OCI-LY3 (cell line): ENCODE data around the gene UGT1A3.

Source experiments
- H2AFZ ChIP-seq: fragments of 200-600, 300-600 bp; shearing (Covaris generic); 2 replicates; pipeline ENCODE4 v1.6.0; 2014; ENCODE audit warnings: antibody characterized with exemption, low read depth, low read length
- H3K27ac ChIP-seq: fragments of 200-600, 300-600 bp; sonication (generic); 2 replicates; pipeline ENCODE4 v1.5.1; 2014; ENCODE audit warnings: mild to moderate bottlenecking, low read length, moderate library complexity, mixed read lengths
- H3K27me3 ChIP-seq: fragments of 200-600, 300-600 bp; sonication (generic); 2 replicates; pipeline ENCODE4 v1.6.1; 2014; ENCODE audit warnings: low read depth, low read length, mixed read lengths
- H3K36me3 ChIP-seq: fragments of 200-600, 300-600 bp; sonication (generic); replicated peaks from 2 replicates; pipeline ENCODE3; 2014; ENCODE audit warnings: low read depth, low read length, mixed read lengths
- H3K4me1 ChIP-seq: fragments of 300-600, 200-600 bp; sonication (generic); 2 replicates; pipeline ENCODE4 v1.6.1; 2014; ENCODE audit warnings: low read length, mixed read lengths
- H3K4me2 ChIP-seq: fragments of 200-600, 300-600 bp; sonication (generic); 2 replicates; pipeline ENCODE4 v1.6.1; 2014; ENCODE audit warnings: low read length, mixed read lengths
- H3K4me3 ChIP-seq: fragments of 300-600, 200-600 bp; sonication (generic); 2 replicates; pipeline ENCODE4 v1.5.1; 2014; ENCODE audit warnings: antibody characterized with exemption, mild to moderate bottlenecking, low read length, moderate library complexity
- H3K79me2 ChIP-seq: fragments of 300-600, 200-600 bp; shearing (Covaris generic); 2 replicates; pipeline ENCODE4 v1.6.1; 2014; ENCODE audit warnings: mild to moderate bottlenecking, low read length, mixed read lengths
- H3K9ac ChIP-seq: fragments of 300-600, 200-600 bp; shearing (Covaris generic); 2 replicates; pipeline ENCODE4 v1.6.0; 2014; ENCODE audit warnings: mild to moderate bottlenecking, low read length, moderate library complexity
- H3K9me3 ChIP-seq: fragments of 200-600, 300-600 bp; shearing (Covaris generic); 2 replicates; pipeline ENCODE4 v1.6.1; 2014; ENCODE audit warnings: low read length, mixed read lengths; ENCODE audit not compliant: insufficient read depth
- H4K20me1 ChIP-seq: fragments of 200-600, 300-600 bp; sonication (generic); 2 replicates; pipeline ENCODE4 v1.6.1; 2016; ENCODE audit warnings: low read length, mixed read lengths; ENCODE audit not compliant: insufficient read depth
- CTCF ChIP-seq: fragments of 200-600, 300-600 bp; sonication (generic); IDR thresholded peaks from 2 replicates; pipeline ENCODE4 v1.5.1; 2014; ENCODE audit warnings: antibody characterized with exemption, low read length, low read depth
- EZH2phosphoT487 ChIP-seq: fragments of 200-600 bp; shearing (Covaris generic); IDR thresholded peaks from 2 replicates; pipeline ENCODE4 v1.6.1; 2018; ENCODE audit warnings: antibody characterized with exemption, mixed run types, low read depth

UGT1A3 gene

DNA sequence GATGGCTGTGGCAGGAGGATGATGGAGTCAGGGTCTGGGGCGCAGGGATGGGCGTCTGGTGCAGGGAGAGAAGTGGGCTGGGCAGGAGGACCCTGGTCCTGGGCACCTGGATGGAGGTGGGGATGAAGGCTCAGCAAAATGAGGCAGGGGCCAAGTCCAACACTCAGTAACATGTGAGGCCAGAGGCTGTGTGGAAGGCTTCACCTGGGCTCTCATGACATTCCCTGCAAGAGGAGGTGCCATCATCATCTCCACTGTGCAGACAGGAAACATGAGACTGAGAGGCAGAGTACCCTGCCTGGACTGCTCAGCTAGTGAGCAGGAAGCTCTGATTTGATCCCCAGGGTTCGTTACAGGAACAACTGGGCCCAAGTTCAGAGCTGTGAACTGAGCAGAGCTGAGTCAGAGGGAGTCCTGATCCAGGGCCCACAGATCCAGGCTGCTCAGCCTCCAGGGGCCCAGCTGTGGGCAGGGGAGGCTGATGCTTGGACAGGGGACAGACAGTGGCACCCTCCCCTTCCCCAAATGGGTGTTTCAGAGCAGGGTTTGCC is 88.6 kb downstream of the UGT1A3 start:
- Histone ChIP-seq H3K9ac (no peak overlapping the region), H3K27ac (no peak overlapping the region), H3K27me3 (no peaks in the 10 kb centered on the region)

GRCh38 chr2:233817995-233818638 is 89.3 kb downstream of the UGT1A3 start:
- no peak overlapping the region for H2AFZ ChIP-seq
- no peaks in the 10 kb centered on the region for H4K20me1 ChIP-seq
- no peak overlapping the region for H3K4me3 ChIP-seq
- no peak overlapping the region for H3K4me2 ChIP-seq
- no peaks in the 10 kb centered on the region for H3K36me3 ChIP-seq
- no peak overlapping the region for H3K27ac ChIP-seq
- no peaks in the 10 kb centered on the region for H3K9me3 ChIP-seq
- H3K27me3 ChIP-seq: no peaks in the 10 kb centered on the region
- no peaks in the 10 kb centered on the region for H3K4me1 ChIP-seq
- no peak overlapping the region for H3K9ac ChIP-seq
- no peaks in the 10 kb centered on the region for H3K79me2 ChIP-seq
- no peak for TF ChIP-seq CTCF
- no peak for TF ChIP-seq EZH2phosphoT487

More for the DNA sequence above, 88.6 kb downstream of the UGT1A3 start:
- no peaks in the 10 kb centered on the region for H3K4me1 ChIP-seq
- no peaks in the 10 kb centered on the region for H3K79me2 ChIP-seq
- TF ChIP-seq CTCF (no peak), EZH2phosphoT487 (no peak)
- no peaks in the 10 kb centered on the region for H4K20me1 ChIP-seq
- H3K9me3 ChIP-seq: no peaks in the 10 kb centered on the region
- no peak overlapping the region for H3K4me3 ChIP-seq
- no peak overlapping the region for H2AFZ ChIP-seq
- no peak overlapping the region for H3K4me2 ChIP-seq
- no peaks in the 10 kb centered on the region for H3K36me3 ChIP-seq

- no peaks in the 10 kb centered on the region for H3K9me3 ChIP-seq
- no peak overlapping the region for H2AFZ ChIP-seq
- no peak for TF ChIP-seq CTCF
- no peak for TF ChIP-seq EZH2phosphoT487
- H3K9ac ChIP-seq: no peak overlapping the region
- H3K36me3 ChIP-seq: no peaks in the 10 kb centered on the region
- no peaks in the 10 kb centered on the region for H3K4me1 ChIP-seq
- H3K27me3 ChIP-seq: no peaks in the 10 kb centered on the region
- no peak overlapping the region for H3K27ac ChIP-seq
- H3K4me3 ChIP-seq: no peak overlapping the region
- H3K79me2 ChIP-seq: no peaks in the 10 kb centered on the region
- H3K4me2 ChIP-seq: no peak overlapping the region
- no peaks in the 10 kb centered on the region for H4K20me1 ChIP-seq
These were observed 90.1 kb downstream of the UGT1A3 start for GRCh38 chr2:233818639-233819621.
